ENCODE data around the gene AKIRIN1.

Gene AKIRIN1

GRCh38 chr1:39026051-39026865 is 35.2 kb downstream of the AKIRIN1 start, which contains the start of gene NDUFS5:
TSS of gene NDUFS5 (plus strand) at chr1:39026350. CDS start at chr1:39028725, 2,375 bp downstream.
- H3K9ac ChIP-seq: peak within 1 kb of the TSS; percentile 23
- no peaks in the 10 kb centered on the region for H3K4me1 ChIP-seq
- H3K4me2 ChIP-seq (ENCODE audit: low read length): peak within 1 kb of the TSS; percentile 59
- H3K4me3 ChIP-seq (ENCODE audit: low read depth, low read length): peak within 1 kb of the TSS; percentile 91
- H3K36me3 ChIP-seq (ENCODE audit: control insufficient read depth, insufficient read depth, low read length): no peaks in the 10 kb centered on the region
- H3K27ac ChIP-seq: peak within 1 kb of the TSS; percentile 88
- H2AFZ ChIP-seq: peak within 1 kb of the TSS; percentile 92
- no peaks in the 10 kb centered on the region for H3K27me3 ChIP-seq (ENCODE audit: control insufficient read depth, insufficient read depth, low read length)
- H3K9me3 ChIP-seq (ENCODE audit: control insufficient read depth, low read length): no peaks in the 10 kb centered on the region
- no peaks in the 10 kb centered on the region for H3K79me2 ChIP-seq
- no peak for TF ChIP-seq CTCF (IDR thresholded peaks at IDR 0.05)

- H3K4me1 ChIP-seq: no peaks in the 10 kb centered on the region
- H2AFZ ChIP-seq: peak overlapping the region; percentile 92
- H3K79me2 ChIP-seq: no peaks in the 10 kb centered on the region
- H3K9ac ChIP-seq: no peak overlapping the region
- H3K27me3 ChIP-seq (ENCODE audit: control insufficient read depth, insufficient read depth, low read length): no peaks in the 10 kb centered on the region
- H3K4me2 ChIP-seq (ENCODE audit: low read length): peak overlapping the region; percentile 59
- no peak for TF ChIP-seq CTCF (IDR thresholded peaks at IDR 0.05)
- H3K27ac ChIP-seq: peak overlapping the region; percentile 88
- H3K36me3 ChIP-seq (ENCODE audit: control insufficient read depth, insufficient read depth, low read length): no peaks in the 10 kb centered on the region
- H3K9me3 ChIP-seq (ENCODE audit: control insufficient read depth, low read length): no peaks in the 10 kb centered on the region
- peak overlapping the region; percentile 91 for H3K4me3 ChIP-seq (ENCODE audit: low read depth, low read length)
Observed at GRCh38 chr1:39026866-39027507, 35.9 kb downstream of the AKIRIN1 start.

DNA sequence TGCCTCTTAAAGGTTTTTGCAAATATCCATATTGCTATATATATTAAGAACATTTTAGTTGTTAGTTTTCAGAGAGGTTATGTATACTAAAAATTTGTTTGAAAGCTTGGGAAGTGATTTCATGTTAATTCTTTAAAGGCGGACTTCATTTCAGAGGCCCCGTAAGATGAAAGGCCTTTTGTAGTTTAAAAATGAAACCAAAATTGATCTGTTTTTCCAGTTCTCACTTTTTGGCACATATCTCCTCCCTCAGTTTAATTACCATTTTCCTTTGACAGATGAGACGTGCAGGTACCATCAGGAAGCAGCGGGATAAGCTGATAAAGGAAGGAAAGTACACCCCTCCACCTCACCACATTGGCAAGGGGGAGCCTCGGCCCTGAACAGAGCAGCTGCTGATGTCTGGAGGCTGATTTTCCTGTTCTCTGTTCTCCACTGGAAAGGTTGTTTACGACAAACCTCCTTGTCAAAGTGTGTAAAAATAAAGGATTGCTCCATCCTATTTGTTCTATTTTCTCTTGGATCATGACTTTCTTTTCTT is 43.1 kb downstream of the AKIRIN1 start:
- Histone ChIP-seq H3K4me1 (no peaks in the 10 kb centered on the region), H2AFZ (no peak overlapping the region), H3K27ac (no peak overlapping the region), H3K4me3 (ENCODE audit: low read depth, low read length) (no peak overlapping the region), H3K27me3 (ENCODE audit: control insufficient read depth, insufficient read depth, low read length) (no peaks in the 10 kb centered on the region), H3K9me3 (ENCODE audit: control insufficient read depth, low read length) (no peaks in the 10 kb centered on the region), H3K9ac (no peak overlapping the region), H3K36me3 (ENCODE audit: control insufficient read depth, insufficient read depth, low read length) (no peaks in the 10 kb centered on the region), H3K79me2 (no peaks in the 10 kb centered on the region), H3K4me2 (ENCODE audit: low read length) (no peak overlapping the region)
- TF ChIP-seq CTCF (IDR thresholded peaks at IDR 0.05): no peak

- no peak for TF ChIP-seq CTCF (IDR thresholded peaks at IDR 0.05)
- Histone ChIP-seq H2AFZ (no peak overlapping the region), H3K27ac (no peak overlapping the region), H3K27me3 (ENCODE audit: control insufficient read depth, insufficient read depth, low read length) (no peaks in the 10 kb centered on the region), H3K9me3 (ENCODE audit: control insufficient read depth, low read length) (no peaks in the 10 kb centered on the region), H3K9ac (no peak overlapping the region), H3K36me3 (ENCODE audit: control insufficient read depth, insufficient read depth, low read length) (no peaks in the 10 kb centered on the region), H3K4me1 (no peaks in the 10 kb centered on the region), H3K79me2 (no peaks in the 10 kb centered on the region), H3K4me2 (ENCODE audit: low read length) (no peak overlapping the region), H3K4me3 (ENCODE audit: low read depth, low read length) (no peak overlapping the region)
Observed at GRCh38 chr1:39036678-39037077, 45.6 kb downstream of the AKIRIN1 start.
